WTC11 (cell line): Measurements from ENCODE around the gene LIMS1. TPM values are rescaled to one million over a fixed set of nuclear protein-coding genes. Genes with fewer than 3 reads are reported as not detected.

Source experiments
- ATAC-seq: fragments of 200-7000 bp; cut with Tn5 transposase; 2 replicates; pipeline ENCODE4 v1.10.0; 2021; ENCODE audit warnings: mild to moderate bottlenecking, moderate library complexity
- CTCF ChIA-PET: fragments of 300-600 bp; sonication (Branson Sonifier 250); formaldehyde crosslinking; loops from one replicate; lab custom pipeline; 2021; ENCODE audit warnings: antibody characterized with exemption; lab: Charles Lee
- POLR2A ChIA-PET: fragments of 350-600 bp; sonication (Branson Sonifier 250); formaldehyde crosslinking; loops from one replicate; lab custom pipeline; 2021; ENCODE audit warnings: antibody characterized with exemption; lab: Charles Lee
- DNase-seq: peaks from one replicate; pipeline ENCODE4 v3.0.0; 2021; ENCODE audit warnings: low spot score
- H3K27ac Mint-ChIP-seq: 2 replicates; pipeline ENCODE4 v1.8.0; 2021; ENCODE audit warnings: mixed read lengths
- H3K27me3 Mint-ChIP-seq: 2 replicates; pipeline ENCODE4 v1.8.0; 2021; ENCODE audit warnings: low read depth, mild to moderate bottlenecking, moderate library complexity, mixed read lengths
- H3K36me3 Mint-ChIP-seq: 2 replicates; pipeline ENCODE4 v1.8.0; 2021; ENCODE audit warnings: mixed read lengths
- H3K4me1 Mint-ChIP-seq: 2 replicates; pipeline ENCODE4 v1.8.0; 2022; ENCODE audit warnings: mixed read lengths
- H3K4me3 Mint-ChIP-seq: 2 replicates; pipeline ENCODE4 v1.8.0; 2021; ENCODE audit warnings: mild to moderate bottlenecking, moderate library complexity, mixed read lengths
- H3K9me3 Mint-ChIP-seq: 2 replicates; pipeline ENCODE4 v1.8.0; 2021; ENCODE audit warnings: mixed read lengths
- ATF2 ChIP-seq: sonication (generic); formaldehyde crosslinking; IDR thresholded peaks from 2 replicates; pipeline ENCODE4 v1.8.1; 2022; ENCODE audit warnings: low read depth, missing genetic modification reagents, borderline replicate concordance
- CBFB ChIP-seq: sonication (generic); formaldehyde crosslinking; IDR thresholded peaks from 2 replicates; pipeline ENCODE4 v1.8.1; 2022; ENCODE audit warnings: mild to moderate bottlenecking, low read depth, missing genetic modification reagents
- EMX1 ChIP-seq: fragments of 250-450 bp; sonication (Bioruptor Pico); IDR thresholded peaks from 2 replicates; pipeline ENCODE4 v1.8.0; 2021; ENCODE audit warnings: mild to moderate bottlenecking
- ETV6 ChIP-seq: sonication (generic); formaldehyde crosslinking; IDR thresholded peaks from 2 replicates; pipeline ENCODE4 v1.8.1; 2022; ENCODE audit warnings: mild to moderate bottlenecking, missing genetic modification reagents
- GABPB1 ChIP-seq: sonication (generic); formaldehyde crosslinking; IDR thresholded peaks from 2 replicates; pipeline ENCODE4 v1.8.1; 2023; ENCODE audit warnings: mild to moderate bottlenecking, missing genetic modification reagents
- GRHL2 ChIP-seq: fragments of 250-450 bp; sonication (Bioruptor Pico); IDR thresholded peaks from 2 replicates; pipeline ENCODE4 v1.8.0; 2022; ENCODE audit warnings: mild to moderate bottlenecking, moderate library complexity; ENCODE audit not compliant: insufficient replicate concordance, severe bottlenecking
- HMGA2 ChIP-seq: fragments of 250-450 bp; sonication (Bioruptor Pico); IDR thresholded peaks from 2 replicates; pipeline ENCODE4 v1.4.0; 2021; ENCODE audit warnings: mild to moderate bottlenecking, moderate library complexity
- IRF1 ChIP-seq: sonication (generic); formaldehyde crosslinking; IDR thresholded peaks from 2 replicates; pipeline ENCODE4 v1.8.0; 2023; ENCODE audit warnings: missing genetic modification reagents
- MAX ChIP-seq: sonication (generic); formaldehyde crosslinking; IDR thresholded peaks from 2 replicates; pipeline ENCODE4 v1.8.0; 2022; ENCODE audit warnings: mild to moderate bottlenecking, missing genetic modification reagents
- MXD4 ChIP-seq: fragments of 250-450 bp; sonication (Bioruptor Pico); IDR thresholded peaks from 2 replicates; pipeline ENCODE4 v1.8.0; 2021; ENCODE audit warnings: mild to moderate bottlenecking, moderate library complexity, borderline replicate concordance
- MYBL2 ChIP-seq: sonication (generic); formaldehyde crosslinking; IDR thresholded peaks from 2 replicates; pipeline ENCODE4 v1.8.1; 2023; ENCODE audit warnings: mild to moderate bottlenecking, moderate library complexity, missing genetic modification reagents
- NFATC4 ChIP-seq: fragments of 250-450 bp; sonication (Bioruptor Pico); IDR thresholded peaks from 2 replicates; pipeline ENCODE4 v1.9.0; 2021; ENCODE audit warnings: mild to moderate bottlenecking
- NR3C1 ChIP-seq: sonication (generic); formaldehyde crosslinking; conservative IDR thresholded peaks from 2 replicates; pipeline ENCODE4 v1.8.1; 2023; ENCODE audit warnings: low read depth, mild to moderate bottlenecking, missing genetic modification reagents
- OVOL2 ChIP-seq: fragments of 250-450 bp; sonication (Bioruptor Pico); IDR thresholded peaks from 2 replicates; pipeline ENCODE4 v1.9.0; 2021; ENCODE audit warnings: mild to moderate bottlenecking, borderline replicate concordance
- RORB ChIP-seq: fragments of 250-450 bp; sonication (Bioruptor Pico); IDR thresholded peaks from 2 replicates; pipeline ENCODE4 v1.9.0; 2021; ENCODE audit warnings: mild to moderate bottlenecking
- TCF7 ChIP-seq: sonication (generic); formaldehyde crosslinking; IDR thresholded peaks from 2 replicates; pipeline ENCODE4 v1.8.0; 2022; ENCODE audit warnings: mild to moderate bottlenecking, low read depth, missing genetic modification reagents, moderate library complexity
- TEAD4 ChIP-seq: sonication (generic); formaldehyde crosslinking; IDR thresholded peaks from 2 replicates; pipeline ENCODE4 v1.8.0; 2022; ENCODE audit warnings: mild to moderate bottlenecking, missing genetic modification reagents
- USF2 ChIP-seq: sonication (generic); formaldehyde crosslinking; IDR thresholded peaks from 2 replicates; pipeline ENCODE4 v1.8.1; 2023; ENCODE audit warnings: mild to moderate bottlenecking, missing genetic modification reagents, moderate library complexity
- ZNF263 ChIP-seq: sonication (generic); formaldehyde crosslinking; IDR thresholded peaks from 2 replicates; pipeline ENCODE4 v1.8.1; 2022; ENCODE audit warnings: low read depth, mild to moderate bottlenecking, moderate library complexity, missing genetic modification reagents
- ZNF281 ChIP-seq: sonication (generic); formaldehyde crosslinking; IDR thresholded peaks from 2 replicates; pipeline ENCODE4 v1.8.0; 2023; ENCODE audit warnings: mild to moderate bottlenecking, missing genetic modification reagents
- ZNF423 ChIP-seq: fragments of 250-450 bp; sonication (Bioruptor Pico); IDR thresholded peaks from 2 replicates; pipeline ENCODE4 v2.1.2; 2022; ENCODE audit warnings: mild to moderate bottlenecking, moderate library complexity
- ZSCAN18 ChIP-seq: fragments of 250-450 bp; sonication (Bioruptor Pico); IDR thresholded peaks from 2 replicates; pipeline ENCODE4 v2.1.2; 2022; ENCODE audit warnings: mild to moderate bottlenecking, moderate library complexity
- total RNA-seq: library from RNA; stranded (reverse); gene quantifications from 3 replicates; pipeline ENCODE4 v1.2.3, GENCODE V29; 2021
- TF ChIP-seq, protein P1 (sequence below): sonication (generic); formaldehyde crosslinking; conservative IDR thresholded peaks from 2 replicates; pipeline ENCODE4 v1.8.1; 2022; ENCODE audit warnings: mild to moderate bottlenecking, missing genetic modification reagents
- TF ChIP-seq, protein P2 (sequence below): sonication (generic); formaldehyde crosslinking; IDR thresholded peaks from 2 replicates; pipeline ENCODE4 v1.8.1; 2023; ENCODE audit warnings: mild to moderate bottlenecking, missing genetic modification reagents
- TF ChIP-seq, protein P3 (sequence below): sonication (generic); formaldehyde crosslinking; IDR thresholded peaks from 2 replicates; pipeline ENCODE4 v1.8.1; 2022; ENCODE audit warnings: missing genetic modification reagents, borderline replicate concordance

The LIMS1 gene
- total RNA-seq, 1 experiment from 2014 or later, result 50.6 TPM

DNA sequence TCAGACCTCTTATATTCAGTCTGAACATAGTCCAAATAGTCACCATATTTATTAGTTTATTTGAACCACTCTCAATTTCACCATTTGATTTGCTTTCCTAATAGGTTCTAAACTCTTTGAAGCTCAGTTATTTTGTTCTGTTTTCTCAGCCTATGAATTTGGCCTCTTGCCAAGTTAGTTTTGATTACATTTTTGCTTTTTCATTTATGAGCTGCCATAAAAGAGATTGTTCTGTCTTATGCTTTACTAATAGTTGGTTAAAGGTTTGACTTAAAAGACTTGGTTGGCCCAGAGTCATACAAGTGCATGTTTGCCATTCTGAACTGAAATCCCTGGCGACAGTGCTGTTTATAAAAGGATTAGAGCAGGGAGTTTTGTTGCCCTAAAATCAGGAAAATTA, 99.1 kb downstream of the LIMS1 start (continued):
- TF ChIP-seq NR3C1 (CRISPR knock-in tag) (no peak), RORB (no peak), ZNF281 (CRISPR knock-in tag) (no peak), MAX (no peak), EMX1 (no peak), HMGA2 (CRISPR knock-in tag) (no peak), CBFB (CRISPR knock-in tag) (no peak), USF2 (CRISPR knock-in tag) (no peak), ZNF263 (CRISPR knock-in tag) (no peak), ETV6 (CRISPR knock-in tag) (no peak)

GRCh38 chr2:108634011-108634410, 99.7 kb downstream of the LIMS1 start:
- CTCF ChIA-PET, result interaction anchor here (0.5 to 5.3 kb wide), 7 partner anchors 9 to 46 kb away, joined by 3 to 61 read pairs (median 4); no protein-coding TSS in a partner anchor
- Mint-ChIP-seq H3K36me3 (no peaks in the 10 kb centered on the region), H3K4me1 (peaks cover 38% of the 10 kb centered on the region), H3K27me3 (no peaks in the 10 kb centered on the region), H3K4me3 (no peak overlapping the region), H3K27ac (peak overlapping the region; percentile 15), H3K9me3 (no peaks in the 10 kb centered on the region)
- POLR2A ChIA-PET, result interaction anchor here (0.9 to 1.0 kb wide), 2 partner anchors 11 to 13 kb away, joined by 3 read pairs; no protein-coding TSS in a partner anchor
- no peak for DNase-seq
- no peak for ATAC-seq
- TF ChIP-seq, protein P1, sequence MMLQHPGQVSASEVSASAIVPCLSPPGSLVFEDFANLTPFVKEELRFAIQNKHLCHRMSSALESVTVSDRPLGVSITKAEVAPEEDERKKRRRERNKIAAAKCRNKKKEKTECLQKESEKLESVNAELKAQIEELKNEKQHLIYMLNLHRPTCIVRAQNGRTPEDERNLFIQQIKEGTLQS (CRISPR knock-in tag), result no peak
- TF ChIP-seq ATF2 (CRISPR knock-in tag) (no peak), OVOL2 (CRISPR knock-in tag) (no peak), USF2 (CRISPR knock-in tag) (no peak), TCF7 (CRISPR knock-in tag) (no peak), ZNF423 (CRISPR knock-in tag) (no peak), MXD4 (CRISPR knock-in tag) (no peak), CBFB (CRISPR knock-in tag) (no peak), ZSCAN18 (CRISPR knock-in tag) (no peak), GRHL2 (no peak), IRF1 (no peak), TEAD4 (no peak), GABPB1 (CRISPR knock-in tag) (no peak), RORB (no peak), MYBL2 (no peak), NFATC4 (no peak)
- TF ChIP-seq, protein P2, sequence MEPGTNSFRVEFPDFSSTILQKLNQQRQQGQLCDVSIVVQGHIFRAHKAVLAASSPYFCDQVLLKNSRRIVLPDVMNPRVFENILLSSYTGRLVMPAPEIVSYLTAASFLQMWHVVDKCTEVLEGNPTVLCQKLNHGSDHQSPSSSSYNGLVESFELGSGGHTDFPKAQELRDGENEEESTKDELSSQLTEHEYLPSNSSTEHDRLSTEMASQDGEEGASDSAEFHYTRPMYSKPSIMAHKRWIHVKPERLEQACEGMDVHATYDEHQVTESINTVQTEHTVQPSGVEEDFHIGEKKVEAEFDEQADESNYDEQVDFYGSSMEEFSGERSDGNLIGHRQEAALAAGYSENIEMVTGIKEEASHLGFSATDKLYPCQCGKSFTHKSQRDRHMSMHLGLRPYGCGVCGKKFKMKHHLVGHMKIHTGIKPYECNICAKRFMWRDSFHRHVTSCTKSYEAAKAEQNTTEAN, result no peak
- TF ChIP-seq, protein P3, sequence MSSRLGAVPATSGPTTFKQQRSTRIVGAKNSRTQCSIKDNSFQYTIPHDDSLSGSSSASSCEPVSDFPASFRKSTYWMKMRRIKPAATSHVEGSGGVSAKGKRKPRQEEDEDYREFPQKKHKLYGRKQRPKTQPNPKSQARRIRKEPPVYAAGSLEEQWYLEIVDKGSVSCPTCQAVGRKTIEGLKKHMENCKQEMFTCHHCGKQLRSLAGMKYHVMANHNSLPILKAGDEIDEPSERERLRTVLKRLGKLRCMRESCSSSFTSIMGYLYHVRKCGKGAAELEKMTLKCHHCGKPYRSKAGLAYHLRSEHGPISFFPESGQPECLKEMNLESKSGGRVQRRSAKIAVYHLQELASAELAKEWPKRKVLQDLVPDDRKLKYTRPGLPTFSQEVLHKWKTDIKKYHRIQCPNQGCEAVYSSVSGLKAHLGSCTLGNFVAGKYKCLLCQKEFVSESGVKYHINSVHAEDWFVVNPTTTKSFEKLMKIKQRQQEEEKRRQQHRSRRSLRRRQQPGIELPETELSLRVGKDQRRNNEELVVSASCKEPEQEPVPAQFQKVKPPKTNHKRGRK, result no peak
